Coronary artery (tissue), 2 donors: ENCODE measurements around the gene CDH13.

Source experiments
- DNase-seq: peaks from one replicate; pipeline ENCODE4 v3.0.0-alpha.2; 2017; ENCODE audit warnings: low spot score
- H3K27ac ChIP-seq, 2 donors: fragments of 200-600 bp; sonication (generic); one replicate each; pipeline ENCODE4 v1.5.1; 2016 to 2019
- H3K4me3 ChIP-seq: fragments of 200-600 bp; sonication (generic); 2 replicates; pipeline ENCODE4 v1.5.1; 2016; ENCODE audit warnings: mild to moderate bottlenecking, moderate library complexity
- TF ChIP-seq, protein P1 (sequence below): fragments of 200-600 bp; sonication (generic); IDR thresholded peaks from one replicate; pipeline ENCODE4 v1.5.1; 2019; ENCODE audit warnings: antibody characterized with exemption

Gene CDH13

DNA sequence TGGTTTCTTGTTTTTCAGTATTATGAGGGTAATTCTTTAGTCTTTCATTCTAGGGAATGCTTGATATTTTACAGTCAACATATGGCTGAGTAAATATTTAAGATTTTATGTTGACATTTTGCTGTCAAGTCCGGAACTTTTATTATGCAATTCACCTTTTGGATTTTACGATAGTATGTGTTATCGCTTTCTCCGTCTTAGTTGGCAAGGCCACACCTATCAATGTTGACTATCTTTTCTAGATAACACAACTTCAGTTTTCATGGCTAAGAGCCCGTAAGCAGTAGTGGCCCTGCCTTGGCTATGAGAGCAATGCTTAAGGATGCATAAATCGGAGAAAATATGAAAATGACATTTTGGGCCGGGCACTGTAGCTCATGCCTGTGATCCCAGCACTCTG is 39.5 kb upstream of the CDH13 start:
- H3K27ac ChIP-seq, result no peak overlapping the region
- H3K4me3 ChIP-seq, result no peak overlapping the region
- TF ChIP-seq, protein P1, sequence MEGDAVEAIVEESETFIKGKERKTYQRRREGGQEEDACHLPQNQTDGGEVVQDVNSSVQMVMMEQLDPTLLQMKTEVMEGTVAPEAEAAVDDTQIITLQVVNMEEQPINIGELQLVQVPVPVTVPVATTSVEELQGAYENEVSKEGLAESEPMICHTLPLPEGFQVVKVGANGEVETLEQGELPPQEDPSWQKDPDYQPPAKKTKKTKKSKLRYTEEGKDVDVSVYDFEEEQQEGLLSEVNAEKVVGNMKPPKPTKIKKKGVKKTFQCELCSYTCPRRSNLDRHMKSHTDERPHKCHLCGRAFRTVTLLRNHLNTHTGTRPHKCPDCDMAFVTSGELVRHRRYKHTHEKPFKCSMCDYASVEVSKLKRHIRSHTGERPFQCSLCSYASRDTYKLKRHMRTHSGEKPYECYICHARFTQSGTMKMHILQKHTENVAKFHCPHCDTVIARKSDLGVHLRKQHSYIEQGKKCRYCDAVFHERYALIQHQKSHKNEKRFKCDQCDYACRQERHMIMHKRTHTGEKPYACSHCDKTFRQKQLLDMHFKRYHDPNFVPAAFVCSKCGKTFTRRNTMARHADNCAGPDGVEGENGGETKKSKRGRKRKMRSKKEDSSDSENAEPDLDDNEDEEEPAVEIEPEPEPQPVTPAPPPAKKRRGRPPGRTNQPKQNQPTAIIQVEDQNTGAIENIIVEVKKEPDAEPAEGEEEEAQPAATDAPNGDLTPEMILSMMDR, result no peak
- no peak for DNase-seq

DNA sequence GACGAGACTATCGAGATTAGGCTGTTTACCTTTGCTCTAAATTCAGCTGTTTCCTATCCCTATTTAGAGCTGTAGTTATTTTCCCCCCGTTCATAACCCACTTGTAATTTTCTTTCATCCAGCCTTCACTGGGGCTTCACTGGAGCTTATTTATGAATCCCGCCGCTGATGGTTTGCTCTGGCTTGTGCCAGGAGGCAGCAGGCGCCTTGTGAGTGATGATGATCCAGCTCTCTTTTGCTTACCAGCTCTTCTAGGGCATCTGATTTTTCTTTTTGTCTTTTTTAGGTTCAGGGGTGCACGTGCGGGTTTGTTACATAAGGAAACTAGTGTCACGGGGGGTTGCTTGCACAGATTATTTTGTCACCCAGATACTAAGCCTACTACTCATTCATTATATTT is 37.4 kb upstream of the CDH13 start:
- TF ChIP-seq, protein P1, result no peak
- no peak overlapping the region for H3K27ac ChIP-seq
- DNase-seq, result no peak
- no peak overlapping the region for H3K4me3 ChIP-seq

DNA sequence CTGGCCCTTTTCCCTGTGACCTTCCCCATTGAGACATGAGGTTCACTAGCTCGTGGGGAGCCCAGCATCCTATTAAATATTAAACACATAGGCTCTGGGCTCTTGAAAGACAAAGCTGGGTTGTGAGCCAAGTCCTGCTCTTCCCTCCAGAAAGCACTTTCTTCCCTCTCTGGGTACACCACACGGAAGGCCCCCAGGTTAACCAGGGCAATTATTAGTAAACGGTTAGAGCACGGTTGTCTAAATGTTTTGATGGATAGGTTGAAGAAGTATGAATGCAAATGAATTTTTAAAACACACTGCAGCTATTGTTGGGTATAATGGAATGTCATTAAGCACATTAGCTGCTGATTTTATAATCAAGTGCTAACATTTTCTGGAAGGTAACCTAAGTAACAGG is 32.7 kb upstream of the CDH13 start:
- no peak for DNase-seq
- TF ChIP-seq, protein P1, result no peak
- Histone ChIP-seq H3K4me3 (no peak overlapping the region), H3K27ac (no peak overlapping the region)

DNA sequence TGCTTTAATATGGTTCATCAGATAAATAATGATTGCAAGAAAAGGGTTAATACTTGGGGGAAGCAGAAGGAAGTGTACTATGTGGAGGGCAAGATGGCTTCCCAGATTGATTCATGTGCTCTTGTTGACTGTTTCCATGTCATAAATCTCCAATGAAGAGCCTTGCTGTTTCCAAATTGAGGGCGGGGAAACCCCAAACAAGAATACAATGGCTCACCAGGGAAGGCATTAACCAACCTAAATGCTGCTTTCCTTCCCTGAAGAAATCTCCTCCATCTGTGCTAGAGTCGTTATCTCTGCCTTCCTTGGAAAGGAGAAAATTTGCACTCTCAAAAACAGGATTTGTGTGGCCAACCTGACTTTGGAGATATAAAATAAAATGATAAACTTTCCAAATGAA is 28.0 kb upstream of the CDH13 start:
- TF ChIP-seq, protein P1, result no peak
- no peak overlapping the region for H3K27ac ChIP-seq
- no peak overlapping the region for H3K4me3 ChIP-seq
- DNase-seq, result no peak

DNA sequence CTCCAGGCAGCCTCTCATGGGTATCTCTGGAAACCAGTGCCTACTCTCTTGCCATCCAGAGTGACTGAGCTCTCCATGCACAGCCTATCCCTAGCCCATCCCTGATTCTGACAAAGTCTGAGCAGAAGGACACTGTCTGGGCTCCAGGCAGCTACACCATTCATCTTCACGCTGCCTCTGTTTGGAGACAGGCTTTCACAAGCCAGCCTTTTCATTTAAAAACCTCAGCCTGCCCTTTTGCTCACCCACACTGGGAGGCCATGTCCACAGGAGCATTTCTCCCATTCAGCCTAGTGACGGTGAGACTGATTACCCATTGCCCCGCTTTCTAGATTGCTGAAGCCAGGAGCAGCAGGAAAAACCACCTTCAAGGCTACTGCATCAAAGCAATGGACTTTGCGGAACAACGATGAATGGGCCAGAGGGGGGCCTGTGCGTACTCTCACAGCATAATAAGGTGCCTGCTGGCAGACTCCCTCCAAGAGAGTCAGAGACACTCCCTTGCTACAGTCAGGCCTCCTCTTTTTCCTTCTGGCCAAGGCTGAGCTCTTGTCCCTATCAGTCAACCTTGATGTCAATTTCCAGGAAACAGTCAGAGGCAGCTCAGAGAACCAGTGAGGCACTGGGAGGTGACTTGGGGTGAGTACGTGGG is 24.7 kb upstream of the CDH13 start:
- H3K27ac ChIP-seq, result no peak overlapping the region
- TF ChIP-seq, protein P1, result no peak
- no peak for DNase-seq
- H3K4me3 ChIP-seq, result no peak overlapping the region

DNA sequence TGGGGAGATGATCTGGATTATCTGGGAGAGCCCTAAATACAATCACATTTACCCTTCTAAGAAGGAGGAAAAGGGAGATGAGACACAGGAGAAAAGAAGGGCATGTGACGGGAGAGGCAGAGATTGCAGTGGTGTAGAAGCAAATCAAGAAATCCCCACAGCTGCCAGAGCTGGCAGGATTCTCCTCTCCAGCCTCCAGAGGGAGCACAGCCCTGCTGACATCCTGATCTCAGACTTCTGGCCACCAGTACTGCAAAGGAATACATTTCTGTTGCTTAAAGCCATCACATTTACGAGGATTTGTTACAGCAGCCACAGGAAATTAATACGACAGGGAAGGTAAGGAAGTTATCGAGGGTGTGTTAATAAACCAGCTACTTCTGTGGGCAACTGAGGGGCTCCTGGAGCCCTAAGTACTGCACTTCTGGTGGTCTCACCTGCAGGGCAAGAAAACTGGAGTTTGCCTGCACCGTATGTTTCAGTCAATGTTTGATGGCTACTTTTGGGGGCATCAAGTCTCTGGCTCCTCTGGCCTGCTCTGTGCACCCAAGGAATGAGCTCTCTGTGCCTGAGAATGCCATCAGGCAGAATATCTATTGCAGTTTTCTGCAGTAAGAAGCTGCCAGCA is 22.9 kb upstream of the CDH13 start:
- no peak for DNase-seq
- no peak overlapping the region for H3K27ac ChIP-seq
- no peak overlapping the region for H3K4me3 ChIP-seq
- TF ChIP-seq, protein P1, result peak; percentile 70

DNA sequence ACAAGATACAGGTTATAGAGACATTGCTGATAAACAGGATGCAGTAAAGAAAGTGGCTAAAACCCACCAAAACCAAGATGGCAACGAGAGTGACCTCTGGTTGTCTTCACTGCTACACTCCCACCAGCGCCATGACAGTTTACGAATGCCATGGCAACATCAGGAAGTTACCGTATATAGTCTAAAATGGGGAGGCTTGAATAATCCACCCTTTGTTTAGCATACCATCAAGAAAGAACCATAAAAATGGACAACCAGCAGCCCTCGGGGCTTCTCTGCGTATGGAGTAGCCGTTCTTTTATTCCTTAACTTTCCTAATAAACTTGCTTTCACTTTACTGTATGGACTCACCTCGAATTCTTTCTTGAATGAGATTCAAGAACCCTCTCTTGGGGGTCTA is 21.7 kb upstream of the CDH13 start:
- Histone ChIP-seq H3K27ac (no peak overlapping the region), H3K4me3 (no peak overlapping the region)
- TF ChIP-seq, protein P1, result no peak
- DNase-seq, result no peak
